Cerebellar cortex (tissue), 1 donor: Measurements from ENCODE around the gene SLC6A3.
"Not testable (repeated sequence)": the region's sequence is repeated elsewhere in the genome, so short reads cannot be mapped to it uniquely, and the experiment has no call there.

Experiments
- DNase-seq: peaks from one replicate; pipeline ENCODE4 v3.0.0-alpha.2; 2015; ENCODE audit warnings: low spot score

SLC6A3 gene

GRCh38 chr5:1440098-1440493 lies 5.1 kb downstream of the SLC6A3 start:
- no peak for DNase-seq

- DNase-seq = no peak
These were observed 5.7 kb downstream of the SLC6A3 start for GRCh38 chr5:1439388-1440097.

- DNase-seq = no peak
These were observed 6.4 kb downstream of the SLC6A3 start for GRCh38 chr5:1438871-1439270.

- no peak for DNase-seq
These were observed 7.2 kb downstream of the SLC6A3 start for GRCh38 chr5:1437876-1438559.

GRCh38 chr5:1437226-1437829 lies 7.9 kb downstream of the SLC6A3 start:
- no peak for DNase-seq

- no peak for DNase-seq
These were observed 8.6 kb downstream of the SLC6A3 start for GRCh38 chr5:1436681-1437080.

GRCh38 chr5:1436036-1436435 lies 9.2 kb downstream of the SLC6A3 start:
- no peak for DNase-seq

GRCh38 chr5:1435369-1435768 lies 9.9 kb downstream of the SLC6A3 start:
- no peak for DNase-seq

GRCh38 chr5:1432296-1432695 lies 12.9 kb downstream of the SLC6A3 start:
- DNase-seq = no peak

GRCh38 chr5:1431896-1432295 lies 13.3 kb downstream of the SLC6A3 start:
- DNase-seq = no peak

- no peak for DNase-seq
These were observed 14.0 kb downstream of the SLC6A3 start for GRCh38 chr5:1431021-1431811.

- no peak for DNase-seq
These were observed 15.0 kb downstream of the SLC6A3 start for GRCh38 chr5:1430121-1430795.

GRCh38 chr5:1429496-1429895 lies 15.7 kb downstream of the SLC6A3 start:
- no peak for DNase-seq

GRCh38 chr5:1429066-1429465 lies 16.2 kb downstream of the SLC6A3 start:
- DNase-seq = no peak

GRCh38 chr5:1428107-1428506 lies 17.1 kb downstream of the SLC6A3 start:
- no peak for DNase-seq

GRCh38 chr5:1424716-1425115 lies 20.5 kb downstream of the SLC6A3 start:
- no peak for DNase-seq

GRCh38 chr5:1423901-1424603 lies 21.2 kb downstream of the SLC6A3 start:
- no peak for DNase-seq

- not testable (repeated sequence) for DNase-seq
These were observed 22.7 kb downstream of the SLC6A3 start for GRCh38 chr5:1422522-1422921.

- DNase-seq = no peak
These were observed 23.5 kb downstream of the SLC6A3 start for GRCh38 chr5:1421521-1422341.
